GM21737 (cell line): ENCODE measurements around the gene EXD3.
"Not testable (repeated sequence)": the region's sequence is repeated elsewhere in the genome, so short reads cannot be mapped to it uniquely, and the experiment has no call there.

Experiments used
- ATAC-seq: cut with Tn5 transposase; IDR thresholded peaks from one replicate; pipeline ENCODE4 v1.9.1; 2021; ENCODE audit warnings: mild to moderate bottlenecking, moderate library complexity; ENCODE audit not compliant: unreplicated experiment

Gene EXD3

GRCh38 chr9:137383081-137383783 lies 39.7 kb downstream of the EXD3 start:
- ATAC-seq = no peak

GRCh38 chr9:137382444-137383080 lies 40.4 kb downstream of the EXD3 start:
- no peak for ATAC-seq

GRCh38 chr9:137381501-137382443 lies 41.2 kb downstream of the EXD3 start:
- no peak for ATAC-seq

GRCh38 chr9:137380606-137381005 lies 42.4 kb downstream of the EXD3 start:
- no peak for ATAC-seq

- no peak for ATAC-seq
These were observed 42.8 kb downstream of the EXD3 start for GRCh38 chr9:137380171-137380570.

GRCh38 chr9:137379761-137380161 lies 43.2 kb downstream of the EXD3 start:
- ATAC-seq = no peak

GRCh38 chr9:137378688-137379410 lies 44.1 kb downstream of the EXD3 start:
- ATAC-seq = not testable (repeated sequence)

- ATAC-seq = no peak
These were observed 46.6 kb downstream of the EXD3 start for GRCh38 chr9:137376386-137376785.

GRCh38 chr9:137375321-137376058 lies 47.5 kb downstream of the EXD3 start:
- ATAC-seq = no peak

- no peak for ATAC-seq
These were observed 48.7 kb downstream of the EXD3 start for GRCh38 chr9:137374131-137374845.

- no peak for ATAC-seq
These were observed 49.4 kb downstream of the EXD3 start for GRCh38 chr9:137373611-137373980.

GRCh38 chr9:137372693-137373610 lies 50.0 kb downstream of the EXD3 start:
- ATAC-seq = no peak

- no peak for ATAC-seq
These were observed 50.9 kb downstream of the EXD3 start for GRCh38 chr9:137371946-137372651.

- ATAC-seq = no peak
These were observed 51.4 kb downstream of the EXD3 start for GRCh38 chr9:137371521-137371941.

- ATAC-seq = no peak
These were observed 52.0 kb downstream of the EXD3 start for GRCh38 chr9:137370865-137371520.

GRCh38 chr9:137369911-137370764 lies 52.8 kb downstream of the EXD3 start:
- no peak for ATAC-seq
